ENCODE measurements around the gene NIPBL.

Gene NIPBL

DNA sequence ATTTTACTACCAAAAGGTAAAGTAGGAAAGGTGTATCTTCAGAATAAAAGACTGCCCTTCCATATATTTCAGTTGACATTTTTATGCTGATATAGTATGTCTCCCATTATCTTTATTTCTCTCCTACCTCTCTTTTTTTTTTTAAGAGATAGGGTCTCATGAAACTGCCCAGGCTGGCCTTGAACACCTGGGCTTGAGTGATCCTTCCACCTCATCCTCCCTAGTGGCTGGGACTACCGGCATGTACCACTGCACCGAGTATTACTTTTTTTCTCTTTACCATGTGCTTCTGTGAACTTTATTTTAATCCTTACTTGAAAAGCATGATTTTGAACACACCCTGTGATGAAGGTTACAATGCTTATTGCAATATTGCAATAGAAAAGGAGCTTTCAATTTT is 42.7 kb downstream of the NIPBL start:
- no peaks in the 10 kb centered on the region for H3F3A ChIP-seq (ENCODE audit: insufficient read depth, low read length)
- H3K4me1 ChIP-seq (ENCODE audit: insufficient read depth, low read length, severe bottlenecking) = no peaks in the 10 kb centered on the region
- H3K79me2 ChIP-seq (ENCODE audit: insufficient read depth, low read length) = peaks cover 75% of the 10 kb centered on the region

DNA sequence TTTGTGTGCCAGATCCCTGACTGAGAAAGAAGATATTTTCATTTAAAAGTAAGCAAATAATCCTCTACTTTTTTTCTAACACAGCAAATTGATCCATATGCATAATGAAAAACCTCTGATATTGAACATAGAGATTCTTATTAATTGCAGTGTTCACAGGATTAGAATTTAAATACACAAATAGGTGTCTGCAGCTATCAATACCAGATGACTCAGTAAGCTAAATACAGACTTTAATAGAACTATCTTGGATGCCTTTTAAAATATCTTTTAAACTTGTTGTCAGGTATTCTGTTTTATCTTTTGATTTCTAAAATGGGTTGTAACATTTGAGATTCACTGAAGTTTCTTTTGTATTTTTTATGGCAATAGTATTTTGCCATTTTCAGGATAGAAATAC is 43.1 kb downstream of the NIPBL start:
- Histone ChIP-seq H3F3A (ENCODE audit: insufficient read depth, low read length) (no peaks in the 10 kb centered on the region), H3K9me2 (ENCODE audit: low read depth, low read length) (no peaks in the 10 kb centered on the region), H4K20me1 (ENCODE audit: insufficient read depth, low read length) (no peaks in the 10 kb centered on the region)

More for the DNA sequence above, 42.7 kb downstream of the NIPBL start:
- no peak overlapping the region for H2AFZ ChIP-seq (ENCODE audit: low read length)
- no peak overlapping the region for H3K4me2 ChIP-seq (ENCODE audit: low read length)
- H3K4me3 ChIP-seq (ENCODE audit: low read depth, low read length, poor library complexity, severe bottlenecking) = no peak overlapping the region
- no peak for TF ChIP-seq EZH2 (IDR thresholded peaks at IDR 0.05; ENCODE audit: borderline replicate concordance, low read length)
- TF ChIP-seq, protein P1, sequence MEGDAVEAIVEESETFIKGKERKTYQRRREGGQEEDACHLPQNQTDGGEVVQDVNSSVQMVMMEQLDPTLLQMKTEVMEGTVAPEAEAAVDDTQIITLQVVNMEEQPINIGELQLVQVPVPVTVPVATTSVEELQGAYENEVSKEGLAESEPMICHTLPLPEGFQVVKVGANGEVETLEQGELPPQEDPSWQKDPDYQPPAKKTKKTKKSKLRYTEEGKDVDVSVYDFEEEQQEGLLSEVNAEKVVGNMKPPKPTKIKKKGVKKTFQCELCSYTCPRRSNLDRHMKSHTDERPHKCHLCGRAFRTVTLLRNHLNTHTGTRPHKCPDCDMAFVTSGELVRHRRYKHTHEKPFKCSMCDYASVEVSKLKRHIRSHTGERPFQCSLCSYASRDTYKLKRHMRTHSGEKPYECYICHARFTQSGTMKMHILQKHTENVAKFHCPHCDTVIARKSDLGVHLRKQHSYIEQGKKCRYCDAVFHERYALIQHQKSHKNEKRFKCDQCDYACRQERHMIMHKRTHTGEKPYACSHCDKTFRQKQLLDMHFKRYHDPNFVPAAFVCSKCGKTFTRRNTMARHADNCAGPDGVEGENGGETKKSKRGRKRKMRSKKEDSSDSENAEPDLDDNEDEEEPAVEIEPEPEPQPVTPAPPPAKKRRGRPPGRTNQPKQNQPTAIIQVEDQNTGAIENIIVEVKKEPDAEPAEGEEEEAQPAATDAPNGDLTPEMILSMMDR (IDR thresholded peaks at IDR 0.05; ENCODE audit: low read length) = no peak
- H3K9me2 ChIP-seq (ENCODE audit: low read depth, low read length) = no peaks in the 10 kb centered on the region
- H3K9me3 ChIP-seq (ENCODE audit: low read length) = 0 out of 2 replicates have a peak, but pooled peaks cover 3% of the 10 kb centered on the region
- H3K27ac ChIP-seq (ENCODE audit: low read depth, low read length, poor library complexity, severe bottlenecking) = no peak overlapping the region
- H3K9ac ChIP-seq (ENCODE audit: low read length) = no peak overlapping the region
- no peaks in the 10 kb centered on the region for H3K27me3 ChIP-seq (ENCODE audit: insufficient read depth, low read length)
- peaks cover 2% of the 10 kb centered on the region; the same call in 1 of the 2 replicates for H3K36me3 ChIP-seq (ENCODE audit: insufficient read depth, low read length)
- H4K20me1 ChIP-seq (ENCODE audit: insufficient read depth, low read length) = no peaks in the 10 kb centered on the region

DNA sequence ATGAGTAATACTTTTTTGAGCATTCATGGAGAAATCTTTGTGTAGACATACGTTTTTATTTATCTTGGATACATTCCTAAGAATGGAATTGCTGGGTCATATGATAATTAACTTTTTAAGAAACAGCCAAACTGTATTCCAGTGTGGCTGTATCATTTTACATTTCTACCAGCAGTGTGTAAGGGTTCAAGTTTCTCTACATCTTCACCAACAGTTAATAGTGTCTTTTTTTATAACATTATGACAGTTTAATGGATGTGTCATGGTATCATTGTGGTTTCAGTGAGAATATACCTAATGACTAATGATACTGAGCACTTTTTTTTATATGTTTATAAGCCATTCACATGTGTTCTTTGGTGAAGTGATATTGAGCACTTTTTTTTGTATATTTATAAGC is 52.4 kb downstream of the NIPBL start:
- H3K9me2 ChIP-seq (ENCODE audit: low read depth, low read length) = no peaks in the 10 kb centered on the region
- H3K4me2 ChIP-seq (ENCODE audit: low read length) = no peak overlapping the region
- H3K27ac ChIP-seq (ENCODE audit: low read depth, low read length, poor library complexity, severe bottlenecking) = no peak overlapping the region
- H3K4me3 ChIP-seq (ENCODE audit: low read depth, low read length, poor library complexity, severe bottlenecking) = no peak overlapping the region
- no peaks in the 10 kb centered on the region for H3K4me1 ChIP-seq (ENCODE audit: insufficient read depth, low read length, severe bottlenecking)
- H3F3A ChIP-seq (ENCODE audit: insufficient read depth, low read length) = no peaks in the 10 kb centered on the region
- no peak overlapping the region for H3K9ac ChIP-seq (ENCODE audit: low read length)
- no peak overlapping the region for H2AFZ ChIP-seq (ENCODE audit: low read length)
- TF ChIP-seq EZH2 (IDR thresholded peaks at IDR 0.05; ENCODE audit: borderline replicate concordance, low read length) = no peak
- TF ChIP-seq, protein P1 (IDR thresholded peaks at IDR 0.05; ENCODE audit: low read length) = no peak
- H4K20me1 ChIP-seq (ENCODE audit: insufficient read depth, low read length) = no peaks in the 10 kb centered on the region
- H3K36me3 ChIP-seq (ENCODE audit: insufficient read depth, low read length) = no peaks in the 10 kb centered on the region
- H3K9me3 ChIP-seq (ENCODE audit: low read length) = peaks cover 14% of the 10 kb centered on the region; the same call in 1 of the 2 replicates
- H3K27me3 ChIP-seq (ENCODE audit: insufficient read depth, low read length) = no peaks in the 10 kb centered on the region
- peaks cover 98% of the 10 kb centered on the region for H3K79me2 ChIP-seq (ENCODE audit: insufficient read depth, low read length)

More for the DNA sequence above, 43.1 kb downstream of the NIPBL start:
- H3K4me2 ChIP-seq (ENCODE audit: low read length) = no peak overlapping the region
- H3K79me2 ChIP-seq (ENCODE audit: insufficient read depth, low read length) = peaks cover 75% of the 10 kb centered on the region
- H3K27me3 ChIP-seq (ENCODE audit: insufficient read depth, low read length) = no peaks in the 10 kb centered on the region
- H3K9ac ChIP-seq (ENCODE audit: low read length) = no peak overlapping the region
- H3K9me3 ChIP-seq (ENCODE audit: low read length) = 0 out of 2 replicates have a peak, but pooled peaks cover 3% of the 10 kb centered on the region
- no peak overlapping the region for H3K4me3 ChIP-seq (ENCODE audit: low read depth, low read length, poor library complexity, severe bottlenecking)
- no peak overlapping the region for H3K27ac ChIP-seq (ENCODE audit: low read depth, low read length, poor library complexity, severe bottlenecking)
- H2AFZ ChIP-seq (ENCODE audit: low read length) = no peak overlapping the region
- no peaks in the 10 kb centered on the region for H3K36me3 ChIP-seq (ENCODE audit: insufficient read depth, low read length)
- TF ChIP-seq, protein P1 (IDR thresholded peaks at IDR 0.05; ENCODE audit: low read length) = no peak
- TF ChIP-seq EZH2 (IDR thresholded peaks at IDR 0.05; ENCODE audit: borderline replicate concordance, low read length) = no peak
- no peaks in the 10 kb centered on the region for H3K4me1 ChIP-seq (ENCODE audit: insufficient read depth, low read length, severe bottlenecking)
